OCI-LY7 (cell line): ENCODE measurements around the gene FAM171A2. TPM values are rescaled to one million over a fixed set of nuclear protein-coding genes. Genes with fewer than 3 reads are reported as not detected.

ENCODE experiments used
- BruUV-seq: library from RNA; stranded (reverse); fragments of 400-500 nt; replicated peaks from 2 replicates; lab custom pipeline; 2021; lab: Mats Ljungman, UMichigan
- CTCF ChIA-PET: fragments of 300-600 bp; sonication (Branson Sonifier 250); formaldehyde crosslinking; loops from one replicate; lab custom pipeline; 2022; ENCODE audit warnings: antibody characterized with exemption; ENCODE audit not compliant: unreplicated experiment; lab: Charles Lee
- POLR2A ChIA-PET: fragments of 300-600 bp; sonication (Branson Sonifier 250); formaldehyde crosslinking; loops from one replicate; lab custom pipeline; 2022; ENCODE audit warnings: antibody characterized with exemption; lab: Charles Lee
- DNase-seq: peaks from one replicate; pipeline ENCODE4 v3.0.0-alpha.2; 2015; ENCODE audit warnings: low spot score
- H2AFZ ChIP-seq: fragments of 200-600 bp; sonication (generic), shearing (Covaris generic); 2 replicates; pipeline ENCODE4 v1.6.1; 2014; ENCODE audit warnings: mild to moderate bottlenecking, antibody characterized with exemption, low read length, moderate library complexity
- H3K27ac ChIP-seq: fragments of 200-600 bp; sonication (generic); 2 replicates; pipeline ENCODE4 v1.5.1; 2014; ENCODE audit warnings: mixed run types, low read depth, mild to moderate bottlenecking, moderate library complexity, low read length, inconsistent platforms; ENCODE audit not compliant: poor library complexity, severe bottlenecking
- H3K36me3 ChIP-seq: fragments of 200-600 bp; sonication (generic); 2 replicates; pipeline ENCODE4 v1.6.1; 2014; ENCODE audit warnings: mild to moderate bottlenecking, antibody characterized with exemption, low read length, moderate library complexity, mixed read lengths; ENCODE audit not compliant: insufficient read depth
- H3K4me1 ChIP-seq: fragments of 200-600 bp; sonication (generic); 2 replicates; pipeline ENCODE4 v1.5.1; 2014; ENCODE audit warnings: mild to moderate bottlenecking, low read length; ENCODE audit not compliant: insufficient read depth, poor library complexity, severe bottlenecking
- H3K4me2 ChIP-seq: fragments of 200-600 bp; sonication (generic); 2 replicates; pipeline ENCODE4 v1.6.1; 2014; ENCODE audit warnings: mild to moderate bottlenecking, low read length
- H3K4me3 ChIP-seq: fragments of 200-600 bp; sonication (generic); 2 replicates; pipeline ENCODE4 v1.5.1; 2014; ENCODE audit warnings: mild to moderate bottlenecking, low read depth, low read length; ENCODE audit not compliant: poor library complexity, severe bottlenecking
- H3K79me2 ChIP-seq: fragments of 200-600 bp; sonication (generic); 2 replicates; pipeline ENCODE4 v1.6.1; 2016; ENCODE audit warnings: low read depth, mild to moderate bottlenecking, low read length, moderate library complexity, mixed read lengths; ENCODE audit not compliant: insufficient read depth
- H3K9me2 ChIP-seq: fragments of 200-600 bp; sonication (generic); 2 replicates; pipeline ENCODE4 v1.6.1; 2016; ENCODE audit warnings: mild to moderate bottlenecking, low read length, mixed read lengths; ENCODE audit not compliant: insufficient read depth
- H3K9me3 ChIP-seq: fragments of 200-600 bp; sonication (generic); 2 replicates; pipeline ENCODE4 v1.6.1; 2014; ENCODE audit warnings: mild to moderate bottlenecking, mixed run types, low read length, mixed read lengths
- H4K20me1 ChIP-seq: fragments of 200-600 bp; sonication (generic); 2 replicates; pipeline ENCODE4 v1.6.1; 2014; ENCODE audit warnings: mild to moderate bottlenecking, antibody characterized with exemption, low read length, moderate library complexity, mixed read lengths; ENCODE audit not compliant: insufficient read depth
- EZH2phosphoT487 ChIP-seq: fragments of 200-600 bp; sonication (generic); IDR thresholded peaks from 2 replicates; pipeline ENCODE4 v1.6.1; 2018; ENCODE audit warnings: low read depth, borderline replicate concordance, mild to moderate bottlenecking, mixed run types, antibody characterized with exemption, low read length, moderate library complexity, mixed read lengths
- intact Hi-C: fragments of 100-400 bp; cut with micrococcal nuclease; formaldehyde crosslinking; loops from one replicate; pipeline ENCODE4 v1.10.0; 2022; ENCODE audit not compliant: unreplicated experiment
- total RNA-seq, 2 experiments: library from RNA; depleted of rRNA in 1 of 2; stranded (reverse); fragments of >200 nt in 1 of 2; shearing (Covaris generic) in 1 of 2; gene quantifications; 2 replicates each; pipeline ENCODE4 v1.2.3, GENCODE V29; 2014 to 2022
- TF ChIP-seq, protein P1 (sequence below): fragments of 200-600 bp; sonication (generic); conservative IDR thresholded peaks from 2 replicates; pipeline ENCODE4 v1.5.1; 2014; ENCODE audit warnings: mild to moderate bottlenecking, antibody characterized with exemption, low read length, moderate library complexity, mixed read lengths

Gene FAM171A2
- total RNA-seq, 2 experiments from 2014 or later, result 3.4 to 4.6 TPM

DNA sequence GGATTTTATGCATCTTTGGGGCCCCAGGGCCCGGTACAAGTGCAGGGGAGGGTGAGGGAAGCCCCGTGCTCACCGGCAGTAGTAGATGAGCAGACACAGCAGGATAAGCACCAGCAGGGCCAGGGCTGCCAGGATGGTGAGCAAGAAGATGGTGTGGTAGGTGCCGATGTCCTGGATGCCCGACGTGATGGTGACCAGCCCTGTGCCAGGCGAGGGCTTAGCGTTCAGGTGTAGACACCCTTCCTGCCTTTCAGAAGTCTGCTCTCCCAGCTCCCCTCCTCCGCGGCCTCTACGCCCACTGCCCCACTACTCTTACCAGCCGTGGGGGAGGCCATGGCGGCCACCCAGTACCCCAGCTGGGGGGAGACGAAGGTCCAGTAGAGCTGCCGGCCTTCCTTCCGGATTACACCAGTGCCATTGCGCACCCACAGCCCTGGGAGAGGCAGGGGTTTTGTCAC is 8.0 kb downstream of the FAM171A2 start:
- TF ChIP-seq, protein P1, sequence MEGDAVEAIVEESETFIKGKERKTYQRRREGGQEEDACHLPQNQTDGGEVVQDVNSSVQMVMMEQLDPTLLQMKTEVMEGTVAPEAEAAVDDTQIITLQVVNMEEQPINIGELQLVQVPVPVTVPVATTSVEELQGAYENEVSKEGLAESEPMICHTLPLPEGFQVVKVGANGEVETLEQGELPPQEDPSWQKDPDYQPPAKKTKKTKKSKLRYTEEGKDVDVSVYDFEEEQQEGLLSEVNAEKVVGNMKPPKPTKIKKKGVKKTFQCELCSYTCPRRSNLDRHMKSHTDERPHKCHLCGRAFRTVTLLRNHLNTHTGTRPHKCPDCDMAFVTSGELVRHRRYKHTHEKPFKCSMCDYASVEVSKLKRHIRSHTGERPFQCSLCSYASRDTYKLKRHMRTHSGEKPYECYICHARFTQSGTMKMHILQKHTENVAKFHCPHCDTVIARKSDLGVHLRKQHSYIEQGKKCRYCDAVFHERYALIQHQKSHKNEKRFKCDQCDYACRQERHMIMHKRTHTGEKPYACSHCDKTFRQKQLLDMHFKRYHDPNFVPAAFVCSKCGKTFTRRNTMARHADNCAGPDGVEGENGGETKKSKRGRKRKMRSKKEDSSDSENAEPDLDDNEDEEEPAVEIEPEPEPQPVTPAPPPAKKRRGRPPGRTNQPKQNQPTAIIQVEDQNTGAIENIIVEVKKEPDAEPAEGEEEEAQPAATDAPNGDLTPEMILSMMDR, result no peak
- no peak for TF ChIP-seq EZH2phosphoT487

DNA sequence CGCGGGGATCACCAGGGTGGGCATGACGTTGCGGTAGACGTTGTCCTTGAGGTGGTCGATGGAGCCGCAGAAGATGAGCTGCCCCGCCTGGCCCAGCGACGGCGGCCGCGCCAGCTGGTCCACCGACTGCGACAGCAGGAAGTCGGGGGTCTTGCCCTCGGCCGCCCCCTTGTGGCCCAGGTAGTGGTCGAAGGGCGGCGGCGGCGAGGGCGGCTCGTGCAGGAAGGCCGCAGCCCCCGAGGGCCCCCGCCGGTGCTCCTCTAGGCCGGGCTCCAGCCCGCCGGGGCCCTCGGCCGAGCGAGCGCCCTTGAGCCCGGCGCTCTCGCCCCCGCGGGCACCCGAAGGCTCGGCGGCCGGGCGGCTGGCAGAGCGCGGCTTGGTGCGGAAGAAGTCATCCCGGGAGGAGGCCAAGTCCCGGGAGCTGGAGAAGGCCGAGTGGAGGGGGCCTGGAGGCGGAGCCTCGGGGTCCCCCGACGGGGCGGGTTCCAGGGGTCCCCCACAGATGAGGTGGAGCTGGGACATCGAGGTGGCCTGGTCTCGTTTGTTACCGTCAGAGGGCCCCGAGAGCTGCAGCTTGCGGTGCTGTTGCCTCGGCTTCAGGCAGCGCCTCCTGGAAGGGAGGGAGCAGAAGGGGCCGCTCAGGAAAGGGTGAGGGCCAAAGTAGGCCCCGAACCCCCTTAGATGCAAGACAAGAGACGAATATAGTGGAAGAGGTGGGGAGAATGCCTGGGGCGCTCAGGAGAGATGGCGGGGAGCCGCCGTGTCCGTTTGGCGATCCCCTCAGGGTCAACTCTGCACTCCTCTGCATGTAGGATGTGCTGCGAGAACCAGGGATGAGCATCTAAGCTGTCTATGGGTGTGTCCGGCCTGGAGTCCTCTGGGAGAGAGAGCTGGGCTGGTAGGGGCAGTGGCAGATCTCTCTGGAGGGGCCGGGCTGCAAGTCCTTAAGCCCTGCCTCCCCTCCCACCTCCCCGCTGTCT is 8.8 kb downstream of the FAM171A2 start:
- intact Hi-C loops, result no loop called here
- peaks cover 36% of the 10 kb centered on the region for H3K36me3 ChIP-seq
- POLR2A ChIA-PET, result no interaction called here
- 0 out of 2 replicates have a peak overlapping the region, but pooled peaks have one; percentile 31 for H3K4me2 ChIP-seq
- H3K4me1 ChIP-seq, result peaks cover 49% of the 10 kb centered on the region
- peak; percentile 66 for DNase-seq
- H3K27ac ChIP-seq, result no peak overlapping the region
- H2AFZ ChIP-seq, result no peak overlapping the region
- H4K20me1 ChIP-seq, result no peaks in the 10 kb centered on the region
- no peak overlapping the region for H3K4me3 ChIP-seq
- TF ChIP-seq, protein P1, result peak; percentile 63
- no peak for TF ChIP-seq EZH2phosphoT487
- no TSS peak for BruUV-seq
- CTCF ChIA-PET, result no interaction called here
- H3K79me2 ChIP-seq, result no peaks in the 10 kb centered on the region
- H3K9me3 ChIP-seq, result no peaks in the 10 kb centered on the region
- no peaks in the 10 kb centered on the region for H3K9me2 ChIP-seq

More for the DNA sequence above, 8.0 kb downstream of the FAM171A2 start:
- Histone ChIP-seq H3K4me2 (no peak overlapping the region), H3K79me2 (no peaks in the 10 kb centered on the region), H3K4me3 (no peak overlapping the region), H3K9me3 (no peaks in the 10 kb centered on the region), H3K36me3 (peaks cover 28% of the 10 kb centered on the region), H2AFZ (no peak overlapping the region), H3K27ac (no peak overlapping the region), H3K4me1 (peaks cover 49% of the 10 kb centered on the region), H3K9me2 (no peaks in the 10 kb centered on the region), H4K20me1 (no peaks in the 10 kb centered on the region)
- intact Hi-C loops, result no loop called here
- POLR2A ChIA-PET, result no interaction called here
- no TSS peak for BruUV-seq
- DNase-seq, result no peak
- CTCF ChIA-PET, result no interaction called here
